DMS79 treated with DMSO at 0.1 percent for 48 hours (cell line): ENCODE measurements around the gene TMEM198.
A peak's percentile ranks its signal among the peaks of the same experiment; 100 is the strongest.

Experiments
- DNase-seq: peaks from one replicate; lab custom pipeline; 2025; lab: John Stamatoyannopoulos, UW

Gene TMEM198

GRCh38 chr2:219545295-219545942 is 1.6 kb downstream of the TMEM198 start:
- DNase-seq: no peak

GRCh38 chr2:219545943-219546352 is 2.1 kb downstream of the TMEM198 start:
- no peak for DNase-seq

DNA sequence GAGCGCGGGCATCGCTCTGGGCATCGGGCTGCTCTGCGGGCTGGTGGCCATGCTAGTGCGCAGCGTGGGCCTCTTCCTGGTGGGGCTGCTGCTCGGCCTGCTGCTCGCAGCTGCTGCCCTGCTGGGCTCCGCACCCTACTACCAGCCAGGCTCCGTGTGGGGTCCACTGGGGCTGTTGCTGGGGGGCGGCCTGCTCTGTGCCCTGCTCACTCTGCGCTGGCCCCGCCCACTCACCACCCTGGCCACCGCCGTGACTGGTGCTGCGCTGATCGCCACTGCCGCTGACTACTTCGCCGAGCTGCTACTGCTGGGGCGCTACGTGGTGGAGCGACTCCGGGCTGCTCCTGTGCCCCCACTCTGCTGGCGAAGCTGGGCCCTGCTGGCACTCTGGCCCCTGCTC is 3.8 kb downstream of the TMEM198 start:
- no peak for DNase-seq

GRCh38 chr2:219548990-219549389 is 5.2 kb downstream of the TMEM198 start:
- no peak for DNase-seq

DNA sequence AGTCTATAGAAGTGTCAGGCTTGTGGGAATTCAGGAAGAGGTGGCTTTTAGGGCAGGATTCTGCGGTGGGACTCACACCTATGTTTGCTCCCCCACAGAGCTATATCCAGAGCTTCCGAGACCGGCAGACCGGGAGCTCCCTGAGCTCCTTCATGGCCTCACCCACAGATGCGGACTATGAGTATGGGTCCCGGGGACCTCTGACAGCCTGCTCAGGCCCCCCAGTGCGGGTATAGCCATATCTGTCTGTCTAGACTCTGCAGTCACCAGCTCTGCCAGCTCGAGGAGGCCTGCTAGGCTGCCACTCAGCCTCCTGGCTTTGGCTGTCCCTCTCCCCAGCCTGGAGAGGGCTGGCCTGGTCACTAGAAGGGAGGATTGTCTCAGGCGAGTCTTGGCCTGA is 5.8 kb downstream of the TMEM198 start:
- DNase-seq: no peak

DNA sequence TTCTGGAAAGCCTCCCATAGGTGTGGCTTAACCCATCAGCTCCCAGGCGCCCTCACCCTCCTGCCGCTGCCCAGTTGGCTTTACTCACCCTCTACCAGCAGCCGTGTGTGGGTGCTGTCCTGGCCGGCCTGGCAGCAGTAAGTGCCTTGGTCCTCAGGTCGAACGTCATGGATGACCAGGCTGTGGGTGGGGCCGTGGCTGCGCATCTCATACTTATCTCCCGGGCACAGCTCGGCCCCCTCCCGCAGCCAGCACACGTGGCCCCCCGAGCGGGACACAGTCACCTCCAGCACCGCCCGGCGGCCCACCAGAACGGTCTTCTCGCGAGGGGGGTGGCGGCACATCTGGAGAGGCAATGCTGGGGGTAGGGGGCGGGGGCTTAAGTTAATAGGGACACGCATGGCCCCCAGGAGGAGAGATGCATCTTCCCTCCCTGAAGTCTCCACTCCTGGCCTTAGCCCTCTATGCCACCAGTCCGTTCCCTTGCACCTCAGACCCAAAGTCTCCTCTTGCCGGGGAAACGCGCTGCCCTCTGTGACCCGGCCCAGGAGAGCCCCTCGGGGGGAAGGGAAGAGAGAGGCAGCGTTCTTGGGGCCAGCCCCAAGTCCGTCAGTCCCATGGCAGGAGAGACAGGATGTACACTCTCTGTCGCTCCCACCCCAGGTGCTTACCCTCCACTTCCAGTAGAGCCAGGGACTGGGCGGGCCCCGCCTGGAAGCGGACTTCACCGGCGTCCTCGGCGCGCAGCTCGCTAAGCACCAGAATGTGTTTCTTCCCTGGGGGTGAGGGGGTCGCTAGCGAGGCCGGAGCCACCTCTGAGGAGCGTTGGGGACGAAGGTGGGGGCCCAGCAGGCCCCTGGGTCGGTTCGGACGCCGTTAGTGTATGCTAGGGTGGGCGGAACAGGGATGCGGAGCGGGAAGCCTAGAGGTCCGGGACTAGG is 7.9 kb downstream of the TMEM198 start:
- DNase-seq: no peak

GRCh38 chr2:219552382-219553167 is 8.7 kb downstream of the TMEM198 start:
- peak; percentile 77 for DNase-seq

- no peak for DNase-seq
Observed at GRCh38 chr2:219553168-219553417, 9.3 kb downstream of the TMEM198 start.

DNA sequence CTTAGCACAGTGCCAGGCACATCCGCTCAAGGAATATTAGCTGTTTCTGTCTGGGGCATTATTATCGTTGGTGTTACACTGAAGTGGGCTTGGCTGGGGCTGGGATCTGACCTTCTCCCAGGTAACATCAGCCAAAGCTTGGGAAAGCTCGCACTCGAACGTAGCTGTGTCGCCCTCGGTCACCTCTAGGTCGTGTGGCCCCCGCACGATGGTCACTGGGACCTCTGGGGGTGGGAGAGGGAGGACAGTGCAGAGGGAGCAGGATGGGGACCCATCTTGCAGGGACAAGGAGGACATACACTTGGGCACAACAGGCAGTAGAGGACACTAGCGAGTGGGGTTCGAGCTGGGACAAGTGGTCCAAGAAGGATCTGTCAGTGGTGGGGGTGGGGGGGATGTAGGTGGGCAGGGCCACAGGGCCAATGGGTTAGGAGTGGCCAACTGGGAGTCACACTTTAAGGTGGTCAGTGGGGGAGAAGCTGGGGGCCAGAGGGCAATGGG is 9.7 kb downstream of the TMEM198 start:
- DNase-seq: no peak

DNA sequence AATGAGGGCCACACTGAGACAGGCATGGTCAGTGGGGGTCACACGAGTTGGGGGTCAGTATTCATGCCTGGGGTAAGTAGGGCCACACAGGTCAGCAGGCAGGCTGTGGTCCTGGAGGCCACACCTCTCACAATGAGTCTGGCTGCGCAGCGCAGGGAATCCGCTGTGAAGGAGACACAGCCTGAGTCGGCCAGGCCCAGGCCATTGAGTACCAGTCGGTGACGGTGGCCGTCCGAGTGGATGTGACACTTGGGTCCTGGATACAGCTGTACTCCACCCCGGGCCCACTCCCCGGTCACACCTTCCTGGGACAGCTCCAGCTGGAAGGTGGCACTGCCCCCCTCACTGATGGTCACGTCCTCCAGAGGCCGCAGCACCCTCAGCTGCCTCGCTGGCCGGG is 10.5 kb downstream of the TMEM198 start:
- no peak for DNase-seq

DNA sequence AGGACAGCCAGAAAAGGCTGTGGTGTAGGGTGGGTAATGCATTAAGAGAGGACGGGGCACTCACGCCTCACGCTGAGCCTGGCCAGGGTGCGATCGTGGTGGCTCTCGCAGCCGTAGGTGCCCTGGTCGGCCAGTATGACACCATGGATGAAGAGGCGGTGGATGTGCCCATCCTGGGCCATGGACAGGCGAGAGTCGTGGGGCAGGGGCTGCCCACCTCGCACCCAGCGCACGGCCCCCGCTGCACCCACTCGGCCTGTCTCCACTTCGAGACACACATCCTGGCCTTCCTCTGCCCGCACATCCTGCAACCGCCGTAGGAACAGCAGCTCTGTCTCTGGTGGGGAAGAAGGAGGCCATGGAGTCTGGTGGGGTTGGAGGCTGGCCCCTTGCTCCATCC is 12.1 kb downstream of the TMEM198 start:
- DNase-seq: no peak

DNA sequence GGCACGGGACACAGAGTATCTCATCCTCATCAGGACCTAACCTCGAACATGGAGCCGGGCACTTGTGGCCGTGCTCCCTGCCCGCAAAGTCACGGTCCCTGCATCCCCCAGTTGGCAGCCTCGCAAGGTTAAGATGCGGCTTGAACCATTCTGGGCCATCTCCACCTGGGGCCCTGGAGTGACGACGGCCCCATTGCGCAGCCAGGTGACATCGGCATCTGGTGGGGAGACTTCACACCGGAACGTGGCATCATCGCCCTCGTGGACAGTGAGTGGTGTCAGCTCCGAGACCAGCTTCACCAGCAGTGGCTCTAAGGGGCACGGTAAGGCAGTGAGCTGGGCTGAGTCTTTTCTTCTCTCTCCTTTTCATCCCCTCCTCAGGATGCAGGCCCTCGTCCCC is 12.6 kb downstream of the TMEM198 start:
- no peak for DNase-seq

DNA sequence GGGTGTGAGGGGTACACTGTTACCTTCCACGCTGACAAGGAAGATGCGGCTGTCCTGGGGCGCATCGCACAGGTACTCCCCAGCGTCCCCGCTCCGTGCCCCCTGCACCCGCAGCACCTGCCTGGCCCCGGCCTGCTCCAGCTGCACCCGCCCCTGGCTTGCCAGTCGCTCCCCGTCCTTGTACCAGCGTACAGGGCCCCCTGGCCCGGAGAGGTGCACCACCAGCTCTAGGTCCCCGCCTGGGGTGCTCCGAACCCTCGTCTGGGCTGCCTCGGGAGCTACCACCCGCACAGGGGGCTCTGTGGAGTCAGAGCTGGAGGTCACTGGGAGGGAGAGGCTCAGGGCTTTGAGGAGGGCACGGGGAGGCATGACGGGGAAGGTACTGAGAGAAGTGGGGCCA is 13.5 kb downstream of the TMEM198 start:
- DNase-seq: no peak

- no peak for DNase-seq
Observed at GRCh38 chr2:219557791-219558785, 14.3 kb downstream of the TMEM198 start.

GRCh38 chr2:219559156-219559915 is 15.5 kb downstream of the TMEM198 start:
- DNase-seq: no peak

GRCh38 chr2:219560037-219560892 is 16.4 kb downstream of the TMEM198 start:
- DNase-seq: no peak

DNA sequence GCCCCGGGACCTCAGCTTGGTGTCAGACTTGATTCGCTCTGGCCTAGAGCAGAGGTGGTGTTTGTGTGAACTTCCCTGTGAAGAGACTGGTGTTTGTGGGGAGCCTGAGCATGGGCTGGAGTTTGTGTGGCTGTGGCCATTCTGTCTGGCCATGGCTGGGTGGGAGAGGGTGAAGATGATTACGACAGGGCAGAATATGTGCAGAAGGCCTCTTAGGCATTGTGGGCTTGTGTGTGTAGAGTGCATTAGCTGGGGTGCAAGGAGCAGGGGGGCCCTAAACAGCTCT is 17.0 kb downstream of the TMEM198 start:
- DNase-seq: no peak

- no peak for DNase-seq
Observed at GRCh38 chr2:219561179-219562048, 17.6 kb downstream of the TMEM198 start.
